ENCODE measurements around the gene NEURL2. TPM values are rescaled to one million over a fixed set of nuclear protein-coding genes. Genes with fewer than 3 reads are reported as not detected.

Gene NEURL2
- total RNA-seq, 1 donor from 2014 or later: 2.8 TPM

GRCh38 chr20:45927071-45927878 lies 36.3 kb upstream of the NEURL2 start:
- H3K27me3 ChIP-seq: no peaks in the 10 kb centered on the region
- intact Hi-C loops (cut with DNase I): no loop called here
- H3K9me3 ChIP-seq: no peaks in the 10 kb centered on the region
- DNase-seq: no peak
- H3K4me1 ChIP-seq: peaks cover 9% of the 10 kb centered on the region
- no peak for TF ChIP-seq CTCF (IDR thresholded peaks at IDR 0.05)
- H3K36me3 ChIP-seq: no peaks in the 10 kb centered on the region
- H3K27ac ChIP-seq: no peak overlapping the region
- H3K4me3 ChIP-seq: no peak overlapping the region
- peak; percentile 29 for ATAC-seq

DNA sequence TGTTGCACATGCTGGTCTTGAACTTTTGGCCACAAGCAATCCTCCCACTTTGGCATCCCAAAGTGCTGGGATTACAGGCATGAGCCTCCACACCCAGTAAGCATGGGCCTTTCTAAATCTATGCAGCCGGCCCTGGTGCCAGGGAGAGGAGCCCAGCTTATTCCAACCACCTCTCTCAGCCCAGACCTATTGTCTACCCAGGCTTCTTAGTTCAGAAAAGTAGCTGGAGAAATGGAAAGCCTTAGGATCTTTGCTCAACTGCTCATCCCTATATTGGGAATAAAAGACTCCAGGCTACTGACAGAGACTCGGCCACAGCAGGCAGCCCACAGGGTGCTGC lies 35.7 kb upstream of the NEURL2 start:
- ATAC-seq (no peak), DNase-seq (no peak)
- H3K4me3 ChIP-seq: no peak overlapping the region
- H3K9me3 ChIP-seq: no peaks in the 10 kb centered on the region
- peaks cover 9% of the 10 kb centered on the region for H3K4me1 ChIP-seq
- no peak overlapping the region for H3K27ac ChIP-seq
- intact Hi-C loops (cut with DNase I): no loop called here
- no peaks in the 10 kb centered on the region for H3K36me3 ChIP-seq
- no peaks in the 10 kb centered on the region for H3K27me3 ChIP-seq
- no peak for TF ChIP-seq CTCF (IDR thresholded peaks at IDR 0.05)

DNA sequence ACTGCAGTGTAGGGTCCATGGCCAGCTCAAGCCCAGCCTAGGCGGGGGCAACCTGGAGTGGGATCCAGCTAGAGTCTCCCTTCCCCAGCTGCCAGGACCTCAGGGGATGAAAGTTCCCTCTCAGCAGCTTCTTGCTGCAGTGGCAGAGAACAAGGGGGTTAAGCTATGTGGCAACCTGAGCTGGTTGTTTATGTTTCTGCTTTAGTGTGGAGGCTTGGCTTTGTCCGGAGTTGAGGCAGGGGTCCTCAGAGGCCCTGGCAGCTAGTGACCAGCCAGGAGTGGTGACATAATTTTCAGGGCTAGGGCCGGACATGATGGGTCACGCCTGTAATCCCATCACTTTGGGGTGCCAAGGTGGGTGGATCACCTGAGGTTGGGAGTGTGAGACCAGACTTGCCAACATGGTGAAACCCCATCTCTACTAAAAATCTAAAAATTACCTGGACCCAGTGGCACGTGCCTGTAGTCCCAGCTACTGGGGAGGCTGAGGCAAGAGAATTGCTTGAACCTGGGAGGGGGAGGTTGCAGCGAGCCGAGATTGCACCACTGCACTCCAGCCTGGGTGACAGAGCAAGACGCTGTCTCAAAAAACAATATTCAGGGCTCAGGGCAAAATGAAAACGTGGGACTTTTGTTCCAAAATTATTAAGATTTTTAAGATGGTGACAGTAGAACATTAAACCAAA lies 35.0 kb upstream of the NEURL2 start:
- DNase-seq (no peak), ATAC-seq (no peak)
- TF ChIP-seq CTCF (IDR thresholded peaks at IDR 0.05): no peak
- Histone ChIP-seq H3K9me3 (no peaks in the 10 kb centered on the region), H3K36me3 (no peaks in the 10 kb centered on the region), H3K4me3 (no peak overlapping the region), H3K4me1 (peaks cover 10% of the 10 kb centered on the region), H3K27ac (no peak overlapping the region), H3K27me3 (no peaks in the 10 kb centered on the region)
- intact Hi-C loops (cut with DNase I): no loop called here

DNA sequence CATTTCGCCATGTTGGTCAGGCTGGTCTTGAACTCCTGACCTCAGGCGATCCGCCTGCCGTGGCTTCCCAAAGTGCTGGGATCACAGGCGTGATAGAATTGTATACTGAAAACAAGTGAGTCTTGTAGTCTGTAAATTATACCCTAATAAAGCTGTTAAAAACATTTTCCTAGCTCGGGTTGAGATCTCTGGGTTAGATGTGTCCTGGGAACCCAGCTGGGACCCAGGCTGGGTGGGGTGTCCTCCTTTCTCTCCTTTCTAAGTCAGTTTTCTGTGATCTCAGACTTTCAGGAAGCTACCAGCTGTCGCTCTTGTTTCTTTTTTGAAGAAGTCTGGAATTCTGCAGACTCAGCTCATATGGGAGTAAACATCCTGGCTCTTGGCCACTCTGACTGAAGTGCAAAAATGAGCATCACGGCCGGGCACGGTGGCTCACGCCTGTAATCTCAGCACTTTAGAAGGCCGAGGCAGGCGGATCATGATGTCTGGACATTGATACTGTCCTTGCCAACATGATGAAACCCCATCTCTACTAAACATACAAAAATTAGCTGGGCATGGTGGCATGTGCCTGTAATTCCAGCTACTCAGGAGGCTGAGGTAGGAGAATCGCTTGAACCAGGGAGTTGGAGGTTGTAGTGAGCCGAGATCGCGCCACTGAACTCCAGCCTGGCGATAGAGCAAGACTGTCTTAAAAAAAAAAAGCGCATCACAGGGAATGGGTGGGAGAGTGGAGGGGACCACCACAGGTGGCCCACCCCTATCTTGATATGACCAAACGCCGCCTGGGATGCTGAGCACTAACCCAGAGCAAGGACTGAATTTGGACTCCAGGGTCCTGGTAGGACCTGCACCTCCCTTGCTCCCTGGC lies 33.6 kb upstream of the NEURL2 start:
- H3K36me3 ChIP-seq: no peaks in the 10 kb centered on the region
- intact Hi-C loops (cut with DNase I): no loop called here
- no peak for DNase-seq
- H3K27me3 ChIP-seq: no peaks in the 10 kb centered on the region
- no peak overlapping the region for H3K4me3 ChIP-seq
- TF ChIP-seq CTCF (IDR thresholded peaks at IDR 0.05): no peak
- peaks cover 23% of the 10 kb centered on the region for H3K4me1 ChIP-seq
- H3K27ac ChIP-seq: peak overlapping the region; percentile 36
- no peaks in the 10 kb centered on the region for H3K9me3 ChIP-seq
- ATAC-seq: peak; percentile 59

- Histone ChIP-seq H3K27me3 (no peaks in the 10 kb centered on the region), H3K4me1 (peaks cover 43% of the 10 kb centered on the region), H3K27ac (no peak overlapping the region), H3K9me3 (no peaks in the 10 kb centered on the region), H3K4me3 (no peak overlapping the region), H3K36me3 (no peaks in the 10 kb centered on the region)
- ATAC-seq (no peak), DNase-seq (no peak)
- TF ChIP-seq CTCF (IDR thresholded peaks at IDR 0.05): no peak
- intact Hi-C loops (cut with DNase I): no loop called here
Measured at GRCh38 chr20:45921337-45922189, 30.6 kb upstream of the NEURL2 start.
